BJ (cell line): ENCODE measurements around the gene KIAA1755. TPM values are rescaled to one million over a fixed set of nuclear protein-coding genes. Genes with fewer than 3 reads are reported as not detected.

Source experiments
- CTCF ChIA-PET: fragments of 350-600 bp; formaldehyde crosslinking; extraction: SDS; loops from one replicate; lab custom pipeline; 2021; ENCODE audit warnings: antibody characterized with exemption, inconsistent platforms; lab: Yijun Ruan, JAX
- POLR2A ChIA-PET: fragments of 300-600 bp; sonication (Branson Sonifier 250); formaldehyde crosslinking; extraction: SDS; loops from one replicate; lab custom pipeline; 2021; ENCODE audit warnings: antibody characterized with exemption; lab: Charles Lee
- DNase-seq: peaks from one replicate; pipeline ENCODE4 v3.0.0-alpha.2; 2011; ENCODE audit warnings: low read depth
- H3K27me3 ChIP-seq: 2 replicates; pipeline ENCODE4 v1.6.0; 2011; ENCODE audit warnings: low read length; ENCODE audit not compliant: control insufficient read depth, insufficient read depth
- H3K36me3 ChIP-seq: 2 replicates; pipeline ENCODE4 v1.5.1; 2011; ENCODE audit warnings: low read length; ENCODE audit not compliant: control insufficient read depth, insufficient read depth
- H3K4me3 ChIP-seq: 2 replicates; pipeline ENCODE4 v1.5.1; 2011; ENCODE audit warnings: low read depth, mild to moderate bottlenecking, control low read depth, low read length
- CTCF ChIP-seq: IDR thresholded peaks from 2 replicates; pipeline ENCODE4 v1.5.1; 2011; ENCODE audit warnings: low read depth, mild to moderate bottlenecking, control low read depth, inconsistent platforms, low read length, moderate library complexity; ENCODE audit not compliant: insufficient read depth
- polyA plus RNA-seq: library from polyadenylated mRNA; depleted of rRNA; stranded (reverse); fragments of >200 nt; gene quantifications from 2 replicates; pipeline ENCODE4 v1.2.3, GENCODE V29; 2011

Gene KIAA1755
- polyA plus RNA-seq, 1 experiment: 9.7 TPM

- Histone ChIP-seq H3K27me3 (peaks cover 2% of the 10 kb centered on the region; the same call in 1 of the 2 replicates), H3K36me3 (no peaks in the 10 kb centered on the region), H3K4me3 (no peak overlapping the region)
- no peak for DNase-seq
- POLR2A ChIA-PET: no interaction called here
- CTCF ChIA-PET: interaction anchor here (1.3 to 8.5 kb wide), 4 partner anchors 9 to 244 kb away, joined by 3 to 188 read pairs (median 5); no protein-coding TSS in a partner anchor
- TF ChIP-seq CTCF: no peak
Measured at GRCh38 chr20:38301309-38301708, 40.8 kb upstream of the KIAA1755 start.

- POLR2A ChIA-PET: no interaction called here
- DNase-seq: no peak
- TF ChIP-seq CTCF: no peak
- Histone ChIP-seq H3K36me3 (no peaks in the 10 kb centered on the region), H3K27me3 (peaks cover 2% of the 10 kb centered on the region; the same call in 1 of the 2 replicates), H3K4me3 (no peak overlapping the region)
- CTCF ChIA-PET: interaction anchor here (0.8 to 8.5 kb wide), 4 partner anchors 10 to 74 kb away, joined by 3 to 188 read pairs (median 5); no protein-coding TSS in a partner anchor
Measured at GRCh38 chr20:38300438-38300837, 39.9 kb upstream of the KIAA1755 start.

GRCh38 chr20:38299963-38300362 lies 39.4 kb upstream of the KIAA1755 start:
- CTCF ChIA-PET: interaction anchor here (1.4 to 8.5 kb wide), 3 partner anchors 10 to 73 kb away, joined by 3 to 188 read pairs (median 4); no protein-coding TSS in a partner anchor
- POLR2A ChIA-PET: no interaction called here
- Histone ChIP-seq H3K27me3 (peaks cover 2% of the 10 kb centered on the region; the same call in 1 of the 2 replicates), H3K36me3 (no peaks in the 10 kb centered on the region), H3K4me3 (no peak overlapping the region)
- no peak for TF ChIP-seq CTCF
- no peak for DNase-seq

- no peak for TF ChIP-seq CTCF
- Histone ChIP-seq H3K27me3 (no peaks in the 10 kb centered on the region; the same call in 1 of the 2 replicates), H3K4me3 (no peak overlapping the region), H3K36me3 (no peaks in the 10 kb centered on the region)
- POLR2A ChIA-PET: no interaction called here
- no peak for DNase-seq
- CTCF ChIA-PET: interaction anchor here (0.6 to 8.5 kb wide), 6 partner anchors 9 to 247 kb away, joined by 3 to 188 read pairs (median 4); no protein-coding TSS in a partner anchor
Measured at GRCh38 chr20:38298768-38299288, 38.3 kb upstream of the KIAA1755 start.

- Histone ChIP-seq H3K4me3 (no peak overlapping the region), H3K36me3 (no peaks in the 10 kb centered on the region), H3K27me3 (no peaks in the 10 kb centered on the region; the same call in 1 of the 2 replicates)
- no peak for DNase-seq
- no peak for TF ChIP-seq CTCF
- CTCF ChIA-PET: interaction anchor here (1.0 to 8.5 kb wide), 5 partner anchors 10 to 71 kb away, joined by 3 to 188 read pairs (median 4); no protein-coding TSS in a partner anchor
- POLR2A ChIA-PET: no interaction called here
Measured at GRCh38 chr20:38297916-38298674, 37.6 kb upstream of the KIAA1755 start.
